Measurements from ENCODE around the gene SYF2.
"Not testable (repeated sequence)": the region's sequence is repeated elsewhere in the genome, so short reads cannot be mapped to it uniquely, and the experiment has no call there.

DNA sequence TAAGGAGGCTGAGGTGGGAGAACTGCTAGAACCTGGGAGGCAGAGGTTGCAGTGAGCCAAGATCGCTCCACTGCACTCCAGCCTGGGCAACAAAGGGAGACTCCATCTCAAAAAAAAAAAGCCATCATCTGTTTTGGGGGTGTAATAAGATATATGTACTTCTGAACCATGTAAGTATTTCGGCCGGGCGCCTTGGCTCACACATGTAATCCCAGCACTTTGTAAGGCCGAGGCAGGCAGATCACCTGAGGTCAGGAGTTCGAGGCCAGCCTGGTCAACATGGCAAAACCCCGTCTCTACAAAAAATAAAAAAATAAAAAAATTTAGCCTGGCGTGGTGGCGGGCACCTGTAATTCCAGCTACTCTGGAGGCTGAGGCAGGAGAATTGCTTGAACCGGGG, 3.1 kb upstream of the SYF2 start:
- not testable (repeated sequence) for TF ChIP-seq POLR2AphosphoS5 (IDR thresholded peaks at IDR 0.05; ENCODE audit: insufficient read depth, low read depth, low read length); MAX (IDR thresholded peaks at IDR 0.05; ENCODE audit: insufficient read depth, insufficient read length); POLR2A (IDR thresholded peaks at IDR 0.05; ENCODE audit: low read depth, low read length); CTCF (IDR thresholded peaks at IDR 0.05; ENCODE audit: extremely low read depth in 1 of 2, insufficient read depth in 1 of 2, low read depth in 1 of 2, low read length in 2 of 2); EZH2 (IDR thresholded peaks at IDR 0.05; ENCODE audit: borderline replicate concordance, low read depth, low read length, severe bottlenecking); JUN (IDR thresholded peaks at IDR 0.05; ENCODE audit: borderline replicate concordance, insufficient read depth, insufficient read length, low read depth); GATA2 (IDR thresholded peaks at IDR 0.05; ENCODE audit: insufficient read depth, insufficient read length, low read depth, low read length); MYC (IDR thresholded peaks at IDR 0.05; ENCODE audit: low read depth, low read length); FOS (IDR thresholded peaks at IDR 0.05; ENCODE audit: borderline replicate concordance, insufficient read depth, low read length)
